PC-3 (cell line): ENCODE measurements around the gene KRT82. TPM values are rescaled to one million over a fixed set of nuclear protein-coding genes. Genes with fewer than 3 reads are reported as not detected.

Experiments
- ATAC-seq: fragments of 200-7000 bp; cut with Tn5 transposase; 2 replicates; pipeline ENCODE4 v1.9.1; 2020; ENCODE audit warnings: mild to moderate bottlenecking, moderate library complexity
- BruUV-seq: library from RNA; stranded (reverse); fragments of 400-500 nt; replicated peaks from 2 replicates; lab custom pipeline; 2021; lab: Mats Ljungman, UMichigan
- CTCF ChIA-PET: fragments of 300-600 bp; sonication (Branson Sonifier 250); formaldehyde crosslinking; loops from one replicate; lab custom pipeline; 2022; ENCODE audit warnings: antibody characterized with exemption; lab: Charles Lee
- POLR2A ChIA-PET: fragments of 300-600 bp; sonication (Branson Sonifier 250); formaldehyde crosslinking; loops from one replicate; lab custom pipeline; 2022; ENCODE audit warnings: antibody characterized with exemption; ENCODE audit not compliant: unreplicated experiment; lab: Charles Lee
- DNase-seq: peaks from one replicate; pipeline ENCODE4 v3.0.0-alpha.2; 2015
- H2AFZ ChIP-seq: fragments of 300-600 bp; sonication (generic); 2 replicates; pipeline ENCODE4 v1.6.0; 2016; ENCODE audit warnings: antibody characterized with exemption, low read length
- H3F3A ChIP-seq: fragments of 300-600 bp; sonication (generic); one replicate; pipeline ENCODE4 v1.6.0; 2017; ENCODE audit warnings: antibody characterized with exemption, low read length, control low read depth, mild to moderate bottlenecking; ENCODE audit not compliant: unreplicated experiment
- H3K27ac ChIP-seq: fragments of 300-600 bp; sonication (generic); 2 replicates; pipeline ENCODE4 v1.5.1; 2016; ENCODE audit warnings: mild to moderate bottlenecking, low read length
- H3K27me3 ChIP-seq: fragments of 300-600 bp; sonication (generic); 2 replicates; pipeline ENCODE4 v1.6.1; 2016; ENCODE audit warnings: low read length, mixed read lengths
- H3K36me3 ChIP-seq: fragments of 300-600 bp; sonication (generic); 2 replicates; pipeline ENCODE4 v1.6.1; 2016; ENCODE audit warnings: low read depth, mixed run types, low read length, mixed read lengths
- H3K4me1 ChIP-seq: fragments of 300-600 bp; sonication (generic); 2 replicates; pipeline ENCODE4 v1.5.1; 2016; ENCODE audit warnings: low read length; ENCODE audit not compliant: insufficient read depth
- H3K4me2 ChIP-seq: fragments of 300-600 bp; sonication (generic); 2 replicates; pipeline ENCODE4 v1.6.0; 2016; ENCODE audit warnings: low read length
- H3K4me3 ChIP-seq: fragments of 300-600 bp; sonication (generic); 2 replicates; pipeline ENCODE4 v1.5.1; 2016; ENCODE audit warnings: mild to moderate bottlenecking, low read length, mixed read lengths
- H3K79me2 ChIP-seq: fragments of 300-600 bp; sonication (generic); 2 replicates; pipeline ENCODE4 v1.6.1; 2017; ENCODE audit warnings: low read length, mixed read lengths
- H3K9ac ChIP-seq: fragments of 300-600 bp; sonication (generic); 2 replicates; pipeline ENCODE4 v1.6.0; 2016; ENCODE audit warnings: mild to moderate bottlenecking, low read length
- H3K9me2 ChIP-seq: fragments of 300-600 bp; sonication (generic); replicated peaks from 2 replicates; pipeline ENCODE4 v1.6.1; 2016; ENCODE audit warnings: mixed run types, low read length, mixed read lengths
- H3K9me3 ChIP-seq: fragments of 300-600 bp; sonication (generic); 2 replicates; pipeline ENCODE4 v1.6.1; 2016; ENCODE audit warnings: low read length, mixed read lengths
- H4K20me1 ChIP-seq: fragments of 300-600 bp; sonication (generic); 2 replicates; pipeline ENCODE4 v1.6.1; 2016; ENCODE audit warnings: low read length, mixed read lengths
- EZH2 ChIP-seq: fragments of 300-600 bp; sonication (generic); IDR thresholded peaks from one replicate; pipeline ENCODE4 v1.6.1; 2017; ENCODE audit warnings: antibody characterized with exemption, mild to moderate bottlenecking, low read length; ENCODE audit not compliant: unreplicated experiment
- EZH2phosphoT487 ChIP-seq: fragments of 300-600 bp; sonication (generic); IDR thresholded peaks from 2 replicates; pipeline ENCODE4 v1.6.1; 2018; ENCODE audit warnings: mild to moderate bottlenecking, antibody characterized with exemption, low read length, borderline replicate concordance
- intact Hi-C: fragments of 100-400 bp; cut with micrococcal nuclease; formaldehyde crosslinking; loops from 2 replicates; pipeline ENCODE4 v1.9.0; 2023
- total RNA-seq: library from RNA; depleted of rRNA; stranded (reverse); fragments of >200 nt; gene quantifications from 2 replicates; pipeline ENCODE4 v1.2.3, GENCODE V29; 2014
- TF ChIP-seq, protein P1 (sequence below): fragments of 300-600 bp; sonication (generic); conservative IDR thresholded peaks from 2 replicates; pipeline ENCODE4 v1.5.1; 2017; ENCODE audit warnings: antibody characterized with exemption, low read depth, mild to moderate bottlenecking, low read length

Gene KRT82
- total RNA-seq, 1 experiment from 2014 or later = 0.29 TPM

GRCh38 chr12:52379536-52379935 is 26.6 kb downstream of the KRT82 start:
- no peaks in the 10 kb centered on the region for H4K20me1 ChIP-seq
- H3K27me3 ChIP-seq = no peaks in the 10 kb centered on the region
- intact Hi-C loops = no loop called here
- no peak overlapping the region for H3K4me3 ChIP-seq
- TF ChIP-seq, protein P1, sequence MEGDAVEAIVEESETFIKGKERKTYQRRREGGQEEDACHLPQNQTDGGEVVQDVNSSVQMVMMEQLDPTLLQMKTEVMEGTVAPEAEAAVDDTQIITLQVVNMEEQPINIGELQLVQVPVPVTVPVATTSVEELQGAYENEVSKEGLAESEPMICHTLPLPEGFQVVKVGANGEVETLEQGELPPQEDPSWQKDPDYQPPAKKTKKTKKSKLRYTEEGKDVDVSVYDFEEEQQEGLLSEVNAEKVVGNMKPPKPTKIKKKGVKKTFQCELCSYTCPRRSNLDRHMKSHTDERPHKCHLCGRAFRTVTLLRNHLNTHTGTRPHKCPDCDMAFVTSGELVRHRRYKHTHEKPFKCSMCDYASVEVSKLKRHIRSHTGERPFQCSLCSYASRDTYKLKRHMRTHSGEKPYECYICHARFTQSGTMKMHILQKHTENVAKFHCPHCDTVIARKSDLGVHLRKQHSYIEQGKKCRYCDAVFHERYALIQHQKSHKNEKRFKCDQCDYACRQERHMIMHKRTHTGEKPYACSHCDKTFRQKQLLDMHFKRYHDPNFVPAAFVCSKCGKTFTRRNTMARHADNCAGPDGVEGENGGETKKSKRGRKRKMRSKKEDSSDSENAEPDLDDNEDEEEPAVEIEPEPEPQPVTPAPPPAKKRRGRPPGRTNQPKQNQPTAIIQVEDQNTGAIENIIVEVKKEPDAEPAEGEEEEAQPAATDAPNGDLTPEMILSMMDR = no peak
- no peak for TF ChIP-seq EZH2phosphoT487
- TF ChIP-seq EZH2 = no peak
- no peak for DNase-seq
- no peak overlapping the region for H3K9ac ChIP-seq
- H2AFZ ChIP-seq = no peak overlapping the region
- H3K36me3 ChIP-seq = no peaks in the 10 kb centered on the region
- no peaks in the 10 kb centered on the region for H3K9me3 ChIP-seq
- H3K27ac ChIP-seq = no peak overlapping the region
- no peaks in the 10 kb centered on the region for H3K79me2 ChIP-seq
- BruUV-seq = no TSS peak
- H3K9me2 ChIP-seq = no peaks in the 10 kb centered on the region
- ATAC-seq = no peak
- no peaks in the 10 kb centered on the region for H3K4me1 ChIP-seq
- CTCF ChIA-PET = interaction anchor here (0.7 kb wide), 1 partner anchor 503 kb away, joined by 6 read pairs; no protein-coding TSS in a partner anchor
- H3K4me2 ChIP-seq = no peak overlapping the region
- POLR2A ChIA-PET = no interaction called here
- H3F3A ChIP-seq = no peaks in the 10 kb centered on the region

GRCh38 chr12:52378091-52378490 is 28.0 kb downstream of the KRT82 start:
- intact Hi-C loops = no loop called here
- POLR2A ChIA-PET = no interaction called here

GRCh38 chr12:52377266-52377665 is 28.9 kb downstream of the KRT82 start:
- intact Hi-C loops = no loop called here
- Histone ChIP-seq H3F3A (no peaks in the 10 kb centered on the region), H3K27me3 (no peaks in the 10 kb centered on the region), H2AFZ (no peak overlapping the region), H3K79me2 (no peaks in the 10 kb centered on the region), H3K4me3 (no peak overlapping the region), H3K9me3 (no peaks in the 10 kb centered on the region), H3K4me2 (no peak overlapping the region), H3K9ac (no peak overlapping the region), H3K27ac (no peak overlapping the region), H3K4me1 (no peaks in the 10 kb centered on the region), H4K20me1 (no peaks in the 10 kb centered on the region), H3K9me2 (no peaks in the 10 kb centered on the region), H3K36me3 (no peaks in the 10 kb centered on the region)
- ATAC-seq (no peak), DNase-seq (no peak)
- TF ChIP-seq EZH2 (no peak), EZH2phosphoT487 (no peak)
- TF ChIP-seq, protein P1 = no peak
- no TSS peak for BruUV-seq
- ChIA-PET CTCF (no interaction called here), POLR2A (no interaction called here)

More at GRCh38 chr12:52378091-52378490, 28.0 kb downstream of the KRT82 start:
- CTCF ChIA-PET = no interaction called here
- Histone ChIP-seq H3K27me3 (no peaks in the 10 kb centered on the region), H3K79me2 (no peaks in the 10 kb centered on the region), H3K4me1 (no peaks in the 10 kb centered on the region), H3K4me2 (no peak overlapping the region), H3K4me3 (no peak overlapping the region), H3K36me3 (no peaks in the 10 kb centered on the region), H3K9ac (no peak overlapping the region), H3K9me3 (no peaks in the 10 kb centered on the region), H3F3A (no peaks in the 10 kb centered on the region), H3K9me2 (no peaks in the 10 kb centered on the region), H4K20me1 (no peaks in the 10 kb centered on the region), H3K27ac (no peak overlapping the region), H2AFZ (no peak overlapping the region)
- no TSS peak for BruUV-seq
- TF ChIP-seq, protein P1 = no peak
- no peak for TF ChIP-seq EZH2
- TF ChIP-seq EZH2phosphoT487 = no peak
- no peak for ATAC-seq
- DNase-seq = no peak
